GM12873 (cell line): Measurements from ENCODE around the gene JHY.

Experiments
- CTCF ChIP-seq: IDR thresholded peaks from 2 replicates; pipeline ENCODE4 v1.5.1; 2012; ENCODE audit warnings: low read depth, mild to moderate bottlenecking, moderate library complexity, low read length, control low read depth; ENCODE audit not compliant: insufficient read depth; ENCODE audit errors: missing control alignments

The JHY gene

GRCh38 chr11:122897606-122898210, 15.1 kb downstream of the JHY start:
- no peak for TF ChIP-seq CTCF

GRCh38 chr11:122898799-122899198, 16.2 kb downstream of the JHY start:
- TF ChIP-seq CTCF, result no peak

DNA sequence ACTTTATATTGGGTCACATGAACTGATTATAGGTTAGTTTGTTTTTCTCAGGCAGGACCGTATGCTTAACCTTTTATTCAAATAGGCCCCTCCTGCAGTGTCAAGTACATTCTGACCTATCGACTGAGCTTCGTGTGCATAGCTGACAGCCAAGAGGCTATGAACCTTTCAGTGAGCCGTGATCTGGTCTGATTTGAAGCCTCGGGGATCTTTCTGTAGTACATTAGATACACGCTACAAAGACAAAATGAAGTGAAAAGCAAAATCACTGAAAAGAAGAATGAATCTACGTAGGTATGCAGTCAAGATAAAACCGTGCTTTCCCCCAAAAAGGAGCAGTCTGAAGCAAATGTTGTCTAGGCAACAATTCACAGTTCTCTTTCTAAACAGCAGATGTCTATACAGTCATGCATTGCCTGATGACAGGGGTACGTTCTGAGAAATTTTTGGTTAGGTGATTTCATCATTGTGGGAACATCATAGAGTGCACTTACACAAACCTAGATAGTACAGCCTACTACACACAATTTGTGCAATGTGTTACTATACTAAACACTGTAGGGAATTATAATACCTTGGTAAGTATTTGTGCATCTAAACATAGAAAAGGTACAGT, 18.1 kb downstream of the JHY start:
- TF ChIP-seq CTCF, result no peak

- no peak for TF ChIP-seq CTCF
Observed at GRCh38 chr11:122902951-122903350, 20.4 kb downstream of the JHY start.

- TF ChIP-seq CTCF, result no peak
Observed at GRCh38 chr11:122910775-122911174, 28.2 kb downstream of the JHY start.

GRCh38 chr11:122917311-122917710, 34.8 kb downstream of the JHY start:
- TF ChIP-seq CTCF, result no peak

- TF ChIP-seq CTCF, result no peak
Observed at GRCh38 chr11:122918734-122919133, 36.2 kb downstream of the JHY start.
